DLD1 (cell line): ENCODE results near the gene ANKRD1.

Experiments
- in situ Hi-C: cut with HindIII; loops from 2 replicates; pipeline ENCODE4 v1.10.0; 2017; ENCODE audit warnings: low sequenced_read_pairs

ANKRD1 gene

GRCh38 chr10:90936276-90936659, 15.4 kb upstream of the ANKRD1 start:
- in situ Hi-C loops: no loop called here

GRCh38 chr10:90935581-90936275, 14.8 kb upstream of the ANKRD1 start:
- in situ Hi-C loops: no loop called here

GRCh38 chr10:90930971-90931871, 10.3 kb upstream of the ANKRD1 start:
- in situ Hi-C loops: no loop called here

- in situ Hi-C loops: no loop called here
These were observed 9.4 kb upstream of the ANKRD1 start for GRCh38 chr10:90930070-90930837.

- in situ Hi-C loops: no loop called here
These were observed 8.3 kb upstream of the ANKRD1 start for GRCh38 chr10:90929179-90929578.

DNA sequence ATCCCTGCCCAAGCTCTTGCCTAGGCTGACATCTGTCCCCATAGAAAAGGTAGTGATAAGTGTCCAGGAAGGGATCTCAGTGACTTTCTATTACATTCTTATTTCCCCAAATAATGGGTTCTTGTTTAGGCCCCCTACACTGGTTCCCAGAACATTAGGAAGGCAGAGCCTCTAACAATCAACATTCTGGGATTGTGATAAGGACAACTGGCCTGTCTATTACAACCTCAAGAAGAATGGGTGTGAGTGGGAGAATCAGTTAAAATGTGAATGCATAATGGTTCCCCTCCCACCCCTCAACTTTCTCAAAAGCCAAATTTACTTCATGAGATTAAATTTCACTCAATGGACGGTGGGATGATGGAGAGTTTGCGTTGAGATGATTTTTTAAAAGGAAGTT, 6.4 kb upstream of the ANKRD1 start:
- in situ Hi-C loops: no loop called here

DNA sequence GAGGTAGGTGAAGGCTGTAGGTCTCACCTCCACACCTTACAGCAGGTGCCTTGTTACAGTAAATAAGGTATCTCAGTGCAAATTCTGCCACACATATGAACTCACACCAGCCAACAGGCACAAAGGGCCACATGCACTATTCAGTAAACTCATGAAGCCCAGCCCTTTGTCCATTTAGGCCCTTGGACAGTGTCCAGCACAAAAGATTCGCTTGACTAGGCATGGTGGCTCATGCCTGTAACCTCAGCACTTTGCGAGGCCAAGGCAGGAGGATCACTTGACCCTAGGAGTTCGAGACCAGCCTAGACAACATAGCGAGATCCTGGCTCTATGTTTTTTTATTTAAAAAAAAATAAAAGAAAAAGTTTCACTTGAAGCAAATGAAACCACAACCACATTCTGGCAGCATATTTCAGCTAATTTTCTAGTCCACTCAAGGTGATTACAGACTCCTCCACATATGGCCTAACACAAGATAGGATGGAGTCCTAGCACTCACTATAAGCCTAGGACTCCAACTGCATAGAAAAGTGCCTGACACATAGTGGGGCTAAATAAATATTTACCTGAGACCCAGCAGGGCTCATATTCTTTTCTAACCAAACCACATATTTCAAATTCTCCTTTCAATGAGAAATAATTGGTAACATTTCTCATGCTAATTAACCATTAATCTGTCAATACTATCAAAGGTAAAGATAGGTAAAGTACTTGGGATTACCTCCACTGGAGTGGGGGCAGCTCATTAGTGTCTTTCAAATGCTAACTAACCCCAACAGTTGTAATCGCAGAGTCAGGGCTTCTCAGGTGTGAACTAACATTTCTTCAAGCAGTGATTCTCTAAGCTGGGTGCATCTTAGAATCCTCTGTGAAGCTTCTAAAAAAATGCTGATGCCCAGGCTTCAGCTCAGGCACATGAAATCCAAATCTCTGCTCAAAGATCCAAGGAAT, 4.5 kb upstream of the ANKRD1 start:
- in situ Hi-C loops: no loop called here

DNA sequence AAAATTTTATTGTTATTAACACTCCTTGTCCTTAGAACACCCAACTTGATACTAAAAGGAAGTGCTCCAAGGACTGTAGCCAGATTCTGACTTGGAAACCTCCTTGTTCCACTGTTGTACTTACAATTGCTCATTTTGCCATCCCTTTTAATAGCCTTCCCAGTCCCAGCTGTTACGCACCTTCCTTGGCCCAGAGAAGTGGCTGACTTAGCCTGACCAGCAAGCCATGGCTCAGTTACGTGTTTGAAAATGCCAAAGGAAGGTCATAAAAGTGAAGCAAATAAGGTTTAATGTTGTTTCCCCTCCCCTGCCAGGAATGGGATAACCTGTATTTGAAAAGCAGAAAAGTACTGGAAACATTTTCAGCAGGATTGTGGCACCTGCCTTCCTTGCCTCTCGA, 3.7 kb upstream of the ANKRD1 start:
- in situ Hi-C loops: loop anchor here (25.0 kb wide), 1 partner anchor 213 kb away; no protein-coding TSS in a partner anchor

GRCh38 chr10:90923111-90923731, 2.3 kb upstream of the ANKRD1 start:
- in situ Hi-C loops: loop anchor here (25.0 kb wide), 1 partner anchor 214 kb away; no protein-coding TSS in a partner anchor

- in situ Hi-C loops: loop anchor here (25.0 kb wide), 1 partner anchor 215 kb away; no protein-coding TSS in a partner anchor
These were observed 1.0 kb upstream of the ANKRD1 start for GRCh38 chr10:90921906-90922305.

DNA sequence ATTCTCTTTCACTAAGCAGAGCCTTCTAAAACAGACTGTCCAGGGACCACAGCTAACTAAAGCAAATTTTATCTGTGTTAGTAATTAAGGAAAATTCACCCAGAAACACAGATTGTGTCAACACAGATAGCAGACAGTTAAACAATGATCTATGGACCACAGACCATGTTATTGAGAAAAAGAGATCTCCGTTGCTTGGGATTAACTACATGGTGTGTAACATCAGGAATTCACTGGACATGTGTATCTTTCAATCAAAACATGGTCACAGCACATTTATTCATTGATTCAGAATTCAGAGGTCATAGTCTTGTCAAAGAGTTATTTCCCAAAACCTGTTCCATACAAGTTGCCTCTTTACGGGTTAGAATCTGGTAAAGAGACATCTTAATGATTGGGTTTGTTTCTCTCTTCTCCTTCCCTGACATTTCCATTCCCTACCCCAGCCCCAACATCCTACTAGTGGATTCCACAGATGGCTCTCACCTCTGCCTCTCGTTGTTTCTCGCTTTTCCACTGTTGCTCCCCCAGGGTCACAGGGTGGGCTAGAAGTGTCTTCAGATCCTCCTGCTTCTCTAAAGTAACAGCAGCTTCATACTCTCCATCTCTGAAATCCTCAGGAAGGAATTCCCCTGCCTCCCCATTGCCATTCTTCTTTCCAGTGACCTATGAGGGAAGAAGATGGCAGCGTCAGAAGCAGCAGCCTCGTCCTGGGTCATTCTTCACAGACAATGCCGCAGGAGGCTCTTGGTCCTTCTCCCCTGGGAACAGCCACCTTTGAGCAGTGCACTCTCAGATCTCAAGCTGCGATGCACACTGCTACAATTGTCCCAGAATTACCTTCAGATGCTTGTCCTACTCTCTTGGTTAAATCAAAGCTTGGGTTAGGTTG, 958 bp downstream of the ANKRD1 start:
- in situ Hi-C loops: loop anchor here (25.0 kb wide), 1 partner anchor 217 kb away; no protein-coding TSS in a partner anchor

DNA sequence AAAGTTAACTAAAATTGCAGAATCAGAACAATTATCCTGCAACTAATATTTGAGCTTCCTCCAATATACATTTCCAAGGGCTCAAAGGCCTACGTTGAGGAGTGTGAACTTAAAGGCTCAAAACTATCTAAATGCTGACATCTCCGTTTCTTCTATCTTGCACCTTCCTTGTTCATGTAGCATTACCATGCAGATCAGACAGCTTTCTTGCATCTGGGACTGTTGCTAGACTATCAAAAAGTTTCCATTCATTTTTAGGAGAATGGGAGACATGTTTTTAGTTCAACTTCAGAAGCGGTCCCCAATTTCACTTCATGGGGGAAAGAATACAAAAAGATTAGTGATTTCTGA, 2.9 kb downstream of the ANKRD1 start:
- in situ Hi-C loops: loop anchor here (25.0 kb wide), 1 partner anchor 219 kb away; no protein-coding TSS in a partner anchor

- in situ Hi-C loops: loop anchor here (25.0 kb wide), 1 partner anchor 220 kb away; no protein-coding TSS in a partner anchor
These were observed 3.5 kb downstream of the ANKRD1 start for GRCh38 chr10:90917238-90917967.

- in situ Hi-C loops: loop anchor here (25.0 kb wide), 1 partner anchor 221 kb away; no protein-coding TSS in a partner anchor
These were observed 4.3 kb downstream of the ANKRD1 start for GRCh38 chr10:90916392-90917237.

DNA sequence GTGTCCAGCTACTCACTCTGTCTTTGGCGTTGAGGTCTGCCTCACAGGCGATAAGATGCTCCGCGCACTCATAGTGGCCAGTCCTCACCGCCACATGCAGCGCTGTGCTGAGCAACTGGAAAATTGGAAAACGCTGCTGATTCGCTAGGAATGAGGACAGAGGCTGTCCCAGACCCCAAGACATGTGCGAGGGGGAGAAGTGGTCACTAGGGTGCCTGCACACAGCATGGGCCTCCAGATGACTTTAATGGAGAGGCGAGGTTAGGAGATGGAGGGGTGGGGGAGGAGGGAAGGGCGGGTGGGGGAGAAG, 5.2 kb downstream of the ANKRD1 start:
- in situ Hi-C loops: loop anchor here (25.0 kb wide), 1 partner anchor 222 kb away; no protein-coding TSS in a partner anchor

- in situ Hi-C loops: loop anchor here (25.0 kb wide), 1 partner anchor 222 kb away; no protein-coding TSS in a partner anchor
These were observed 5.7 kb downstream of the ANKRD1 start for GRCh38 chr10:90914992-90915765.
